IPS-NIHi7 (cell line): ENCODE measurements around the gene NCK2.
"Not testable (repeated sequence)": the region's sequence is repeated elsewhere in the genome, so short reads cannot be mapped to it uniquely, and the experiment has no call there.

ENCODE experiments used
- DNase-seq: peaks from one replicate; pipeline ENCODE4 v3.0.0; 2012; ENCODE audit warnings: mixed read lengths; ENCODE audit errors: extremely low spot score

NCK2 gene

DNA sequence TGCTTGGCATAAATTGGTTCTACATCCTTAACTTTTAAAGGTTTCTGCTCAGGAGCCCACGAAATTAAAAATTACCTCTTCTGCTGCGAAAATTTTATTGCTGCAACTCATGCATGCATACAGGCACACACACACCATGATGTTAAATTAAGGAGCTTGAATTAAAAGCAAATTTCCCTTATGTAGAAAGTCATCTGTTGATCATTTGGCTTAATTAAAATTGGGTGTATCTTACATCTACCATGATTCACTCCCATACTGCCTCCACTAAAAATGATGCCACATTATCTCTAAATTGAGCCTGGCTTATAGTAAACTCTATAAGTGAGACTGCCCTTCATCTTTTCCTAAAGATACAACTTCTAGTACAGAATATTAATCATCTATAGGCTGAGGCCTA is 145.4 kb downstream of the NCK2 start:
- no peak for DNase-seq

DNA sequence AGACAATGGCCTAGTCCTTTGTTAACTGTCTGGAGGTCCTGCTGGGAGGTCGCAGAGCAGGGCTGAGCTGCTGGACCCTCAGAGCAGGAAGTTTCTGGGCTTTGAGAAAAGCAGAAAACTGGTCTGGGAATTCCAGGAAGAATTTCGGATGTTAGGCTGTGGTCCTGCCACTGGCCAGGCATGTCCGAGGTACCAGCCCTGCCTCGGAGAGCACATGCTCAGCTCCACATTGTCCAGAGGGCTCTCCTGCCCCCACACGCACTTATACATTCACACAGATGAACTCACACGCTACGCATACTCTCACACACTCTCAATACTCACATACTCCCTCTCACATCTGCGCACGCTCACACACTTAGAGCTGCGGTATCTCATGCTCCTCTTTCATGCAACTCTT is 146.1 kb downstream of the NCK2 start:
- no peak for DNase-seq

DNA sequence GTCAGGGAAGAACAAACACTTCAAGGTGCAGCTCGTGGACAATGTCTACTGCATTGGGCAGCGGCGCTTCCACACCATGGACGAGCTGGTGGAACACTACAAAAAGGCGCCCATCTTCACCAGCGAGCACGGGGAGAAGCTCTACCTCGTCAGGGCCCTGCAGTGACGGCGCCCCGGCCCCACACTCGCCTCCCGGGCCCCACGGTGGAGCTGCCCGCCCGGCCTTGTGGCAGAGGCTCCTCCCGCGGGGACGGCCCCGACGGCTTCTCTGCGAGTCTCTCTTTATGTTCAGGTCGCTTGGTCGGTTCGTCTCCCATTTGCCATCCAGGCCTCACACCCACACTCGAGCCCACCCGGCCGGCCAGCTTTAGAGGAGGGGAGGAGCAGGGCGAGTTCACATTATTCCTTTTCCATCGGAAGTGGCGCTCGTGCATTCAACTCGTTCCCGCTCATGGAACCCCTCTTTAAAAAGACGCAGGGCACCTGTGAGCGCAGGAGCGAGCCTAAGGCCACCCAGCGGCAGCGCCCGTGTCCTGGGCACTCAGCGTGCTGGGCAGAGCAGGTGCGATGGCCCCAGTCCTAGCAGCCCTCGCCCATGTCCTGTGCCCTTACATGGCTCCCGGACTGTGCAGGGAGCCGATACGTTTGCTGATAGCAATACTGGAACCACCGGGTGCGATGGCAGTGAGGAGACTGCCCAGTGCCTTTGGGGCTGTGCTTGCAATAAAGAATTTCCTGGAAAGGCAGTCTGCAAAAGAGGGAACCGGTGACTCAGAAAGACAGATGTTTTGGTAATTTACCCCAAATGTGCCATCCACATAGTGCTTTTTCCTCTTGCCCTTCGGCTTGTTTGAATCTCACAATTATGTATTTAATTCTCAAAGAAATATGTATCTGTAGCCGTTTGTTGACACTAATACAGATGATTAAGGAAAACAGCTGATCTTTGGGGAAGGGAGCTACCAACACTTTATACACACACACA is 148.6 kb downstream of the NCK2 start:
- DNase-seq = no peak

DNA sequence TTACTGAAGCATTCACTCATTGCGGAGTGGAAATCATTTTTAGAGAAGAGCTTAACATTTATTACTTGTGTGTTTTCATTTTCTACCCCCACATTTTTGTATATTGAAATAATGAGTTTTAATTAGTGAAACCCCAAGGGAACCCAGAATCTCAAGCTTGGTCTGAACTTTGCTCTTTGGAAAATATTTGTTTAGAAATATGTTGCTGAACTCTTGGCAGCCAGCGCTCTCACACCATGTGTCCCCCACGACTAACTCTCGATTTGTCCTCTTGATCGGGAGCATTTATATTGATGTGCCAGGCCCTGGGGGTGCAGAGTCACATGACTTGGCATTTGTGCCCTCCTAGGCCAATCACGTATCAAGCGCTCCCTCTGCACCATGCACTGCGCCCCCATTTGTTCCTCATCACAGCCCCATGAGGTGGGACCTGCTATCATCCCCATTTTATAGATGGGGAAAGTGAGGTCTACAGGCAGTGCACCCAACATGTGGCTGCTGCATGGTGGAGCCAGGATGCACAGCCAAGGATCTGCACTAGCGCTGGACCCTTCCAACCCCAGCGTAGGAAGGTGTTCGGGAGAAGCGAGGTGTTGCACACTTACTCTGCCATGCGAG is 149.7 kb downstream of the NCK2 start:
- DNase-seq = no peak

DNA sequence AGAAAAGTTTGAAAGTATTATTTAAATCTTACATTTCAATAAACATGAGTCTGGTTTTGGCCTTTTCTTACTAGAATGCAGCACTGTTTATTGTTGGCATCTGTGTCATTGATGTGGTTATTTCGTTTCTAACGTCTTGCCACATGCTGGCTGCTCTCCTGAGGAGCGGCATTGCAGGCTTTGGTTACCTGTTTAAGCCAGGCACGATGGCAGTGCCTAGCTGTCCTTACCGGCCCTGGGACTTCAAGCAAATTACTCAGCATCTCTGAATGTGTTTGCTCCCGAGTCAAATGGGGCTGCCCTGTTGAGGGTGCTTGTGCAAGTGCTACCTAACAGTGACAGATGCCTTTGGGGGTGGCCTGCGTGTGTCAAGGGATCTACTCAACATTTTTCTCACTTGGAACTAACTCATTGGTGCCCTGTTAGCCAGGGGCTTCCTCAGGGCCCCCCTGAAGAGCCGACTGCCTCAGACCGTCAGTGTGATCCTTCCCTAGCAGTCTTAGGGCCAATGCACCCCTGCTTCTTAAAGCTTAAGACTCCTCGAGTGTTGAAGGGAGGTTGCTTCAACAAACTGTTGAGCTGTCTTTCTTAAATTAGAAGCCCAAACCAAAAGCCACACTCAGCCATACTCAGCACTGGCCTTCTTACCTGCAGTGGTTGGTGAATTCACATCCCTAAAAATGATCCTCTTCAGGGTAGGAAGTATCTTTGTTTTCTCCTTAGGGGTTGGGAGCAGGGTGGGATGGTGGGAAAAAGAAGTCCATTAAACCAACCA is 151.5 kb downstream of the NCK2 start:
- DNase-seq = no peak

DNA sequence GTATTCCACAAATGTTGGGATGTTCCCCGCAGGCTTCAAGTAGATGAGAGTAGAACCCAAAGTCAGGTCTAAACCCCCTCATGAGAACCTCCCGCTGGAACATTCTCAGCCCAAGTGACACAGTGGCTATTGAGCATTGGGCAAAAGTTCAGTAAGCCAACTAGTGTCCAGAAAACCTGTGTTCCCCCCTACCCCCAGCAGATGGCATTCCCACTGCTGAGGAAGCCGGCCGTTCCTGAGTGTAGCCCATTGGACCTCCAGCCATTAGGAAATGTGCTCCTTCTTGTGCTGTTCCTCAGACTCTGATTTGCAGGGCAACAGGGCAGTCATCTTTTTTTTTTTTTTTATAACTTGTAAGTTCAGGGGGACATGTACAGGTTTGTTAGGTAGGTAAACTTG is 152.1 kb downstream of the NCK2 start:
- DNase-seq = peak; percentile 64

DNA sequence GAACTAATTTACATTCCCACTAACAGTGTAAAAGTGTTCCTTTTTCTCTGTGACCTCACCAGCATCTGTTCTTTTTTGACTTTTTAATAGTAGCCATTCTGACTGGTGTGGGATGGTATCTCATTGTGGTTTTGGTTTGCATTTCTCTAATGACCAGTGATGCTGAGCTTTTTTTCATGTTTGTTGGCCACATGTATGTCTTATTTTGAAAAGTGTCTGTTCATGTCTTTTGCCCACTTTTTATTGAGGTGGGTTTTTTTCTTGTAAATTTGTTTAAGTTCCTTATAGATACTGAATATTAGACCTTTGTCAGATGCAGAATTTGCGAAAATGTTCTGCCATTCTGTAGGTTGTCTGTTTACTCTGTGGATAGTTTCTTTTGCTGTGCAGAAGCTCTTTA is 153.0 kb downstream of the NCK2 start:
- DNase-seq = not testable (repeated sequence)

DNA sequence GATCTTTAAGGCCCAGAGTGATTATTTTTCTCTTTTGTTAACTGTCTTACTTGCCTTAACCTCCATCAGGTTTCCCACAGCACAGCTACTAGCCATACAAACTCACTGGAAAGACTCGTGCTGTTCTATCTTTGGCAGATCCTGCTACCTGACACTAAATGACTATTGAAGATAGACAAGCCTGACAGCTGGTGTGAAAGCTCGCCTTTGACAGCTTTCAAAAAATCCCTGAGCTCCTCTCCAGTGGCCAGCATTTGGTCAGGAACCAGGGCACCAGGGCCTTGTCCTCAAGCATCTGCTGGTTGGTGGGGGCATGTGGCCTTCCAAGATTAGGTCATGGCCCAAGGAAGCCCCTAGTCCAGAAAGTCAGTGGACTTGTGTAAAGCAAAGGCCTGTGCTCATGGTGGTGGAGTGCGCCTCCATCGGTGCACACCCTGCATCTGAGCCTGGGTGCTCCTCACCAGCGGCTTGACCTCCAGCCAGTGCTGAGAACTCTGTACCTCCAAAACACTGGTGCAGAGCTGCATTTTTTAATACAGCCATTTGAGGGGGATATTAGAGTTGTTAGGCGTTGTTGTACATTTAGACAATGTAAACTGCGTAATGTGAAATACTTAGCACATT is 158.5 kb downstream of the NCK2 start:
- DNase-seq = no peak

DNA sequence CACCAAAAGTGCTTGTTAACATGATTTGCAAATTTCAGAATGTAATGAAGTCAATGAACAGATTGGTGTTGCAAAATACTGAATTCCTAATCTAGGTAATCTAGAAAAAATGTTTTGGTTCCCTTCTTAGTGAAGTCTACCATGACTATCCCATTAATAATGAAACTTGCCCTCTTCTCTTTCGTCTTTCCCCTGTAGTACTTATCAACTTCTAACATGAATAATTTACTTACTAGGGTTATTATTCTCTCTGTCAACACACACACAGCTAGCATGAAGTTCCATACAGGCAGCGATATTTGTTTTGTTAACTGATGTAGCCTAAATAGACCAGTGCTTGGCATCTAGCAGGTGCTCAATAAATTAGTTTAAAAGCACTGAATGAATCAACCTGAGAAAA is 160.2 kb downstream of the NCK2 start:
- no peak for DNase-seq

DNA sequence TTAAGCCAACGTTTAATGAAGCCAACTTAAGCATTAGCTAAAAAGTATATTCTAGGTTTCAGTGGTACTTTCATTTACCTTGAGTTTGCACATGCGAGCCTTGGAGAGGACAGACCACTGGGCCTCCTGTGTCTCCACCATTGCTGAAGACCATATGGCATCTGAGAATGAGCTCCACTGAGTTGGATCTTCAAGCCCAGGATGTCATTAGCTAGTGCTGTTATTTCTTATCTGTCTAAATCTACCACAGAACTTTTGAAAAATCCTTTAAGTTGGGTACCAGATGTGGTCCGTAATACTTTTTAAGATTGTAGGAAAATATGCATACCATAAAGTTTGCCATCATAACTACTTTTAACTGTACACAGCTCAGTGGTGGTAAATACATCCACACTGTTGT is 161.8 kb downstream of the NCK2 start:
- no peak for DNase-seq

DNA sequence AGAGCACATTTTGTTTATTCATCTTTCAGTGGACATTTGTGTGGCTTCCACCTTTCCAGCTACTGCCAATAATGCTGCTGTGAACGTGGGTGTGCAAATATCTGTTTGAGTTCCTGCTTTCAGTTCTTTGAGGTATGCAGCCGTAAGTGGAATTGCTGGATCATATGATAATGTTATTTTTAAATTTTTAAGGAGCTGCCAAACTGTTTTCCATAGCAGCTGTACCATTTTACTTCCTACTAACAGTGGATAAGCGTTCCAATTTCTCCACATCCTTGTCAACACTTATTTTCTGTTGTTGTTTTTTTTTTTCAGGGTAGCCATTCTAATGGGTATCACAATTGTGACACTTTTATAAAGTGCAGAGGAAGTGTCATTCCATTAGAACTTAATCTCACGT is 162.5 kb downstream of the NCK2 start:
- no peak for DNase-seq

DNA sequence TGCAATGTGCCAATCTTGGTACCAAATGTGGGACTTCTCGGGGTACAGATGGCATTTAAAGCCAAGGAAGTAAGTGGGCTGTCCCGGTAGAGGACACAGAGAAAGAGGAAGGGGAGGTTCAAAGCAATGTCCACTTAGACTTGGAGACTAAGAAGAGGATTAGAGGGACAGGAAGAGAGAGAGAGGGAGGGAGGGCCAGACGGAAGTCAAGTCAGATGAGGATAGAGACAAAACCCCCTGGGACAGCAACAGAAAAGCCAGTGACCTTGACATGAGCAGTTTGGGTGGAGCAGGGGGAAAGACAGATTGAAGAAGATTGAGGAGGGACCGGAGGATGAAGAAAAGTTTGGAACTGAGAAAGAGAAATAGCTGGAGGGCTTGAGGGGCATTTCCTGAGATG is 164.5 kb downstream of the NCK2 start:
- DNase-seq = no peak

DNA sequence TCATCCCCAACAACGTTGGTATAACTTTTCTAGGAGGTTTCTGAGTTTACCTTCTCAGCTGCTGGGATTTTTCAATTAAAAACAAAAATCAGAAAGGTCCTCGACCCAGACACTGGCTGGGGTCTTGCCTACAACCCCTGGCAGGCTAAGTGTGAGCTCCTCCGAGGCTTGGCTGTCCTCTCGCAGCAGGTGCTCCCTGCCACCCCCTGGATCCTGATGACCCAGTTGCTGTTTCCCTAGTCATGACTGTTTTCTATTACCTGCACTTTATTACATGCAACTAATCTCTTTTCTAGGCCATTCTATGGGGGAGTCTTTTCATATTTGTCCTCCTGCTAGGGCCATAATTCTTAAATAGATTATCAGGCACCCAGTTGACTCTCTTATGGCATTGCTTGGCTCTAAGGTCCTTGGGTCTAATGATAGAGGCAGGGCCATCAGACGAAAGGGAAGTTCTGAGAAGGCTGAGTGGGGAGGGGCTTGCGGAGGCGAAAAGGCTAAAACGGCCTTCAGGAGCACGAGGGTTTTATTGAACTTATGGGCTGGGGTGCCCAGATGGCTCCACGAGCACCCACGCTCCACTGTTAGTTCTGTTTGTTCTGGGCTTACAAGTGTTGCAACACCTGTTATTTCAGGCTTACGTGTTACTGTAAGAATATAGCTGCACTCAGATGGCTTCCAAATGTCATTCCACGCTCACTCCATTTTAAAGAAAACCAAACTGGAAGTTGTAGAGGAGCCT is 166.0 kb downstream of the NCK2 start:
- no peak for DNase-seq

DNA sequence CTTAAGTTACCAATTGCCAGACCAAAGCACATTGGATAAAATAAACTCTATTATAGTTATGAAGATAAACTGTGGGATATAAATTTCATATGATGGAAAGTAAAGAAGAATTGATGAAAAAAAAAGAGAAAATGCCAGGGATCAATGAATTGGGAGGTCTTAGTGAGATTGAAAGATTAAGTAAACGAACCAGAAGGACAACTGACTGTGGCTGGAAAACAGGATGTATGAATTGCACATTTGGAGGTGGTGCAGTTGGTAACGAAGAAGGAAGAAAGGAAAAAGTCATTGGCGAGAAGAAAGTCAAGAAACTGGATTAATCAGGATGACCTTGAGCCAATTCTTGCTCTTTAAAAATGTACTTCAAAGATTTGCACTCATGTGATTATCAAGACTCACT is 166.7 kb downstream of the NCK2 start:
- DNase-seq = no peak

DNA sequence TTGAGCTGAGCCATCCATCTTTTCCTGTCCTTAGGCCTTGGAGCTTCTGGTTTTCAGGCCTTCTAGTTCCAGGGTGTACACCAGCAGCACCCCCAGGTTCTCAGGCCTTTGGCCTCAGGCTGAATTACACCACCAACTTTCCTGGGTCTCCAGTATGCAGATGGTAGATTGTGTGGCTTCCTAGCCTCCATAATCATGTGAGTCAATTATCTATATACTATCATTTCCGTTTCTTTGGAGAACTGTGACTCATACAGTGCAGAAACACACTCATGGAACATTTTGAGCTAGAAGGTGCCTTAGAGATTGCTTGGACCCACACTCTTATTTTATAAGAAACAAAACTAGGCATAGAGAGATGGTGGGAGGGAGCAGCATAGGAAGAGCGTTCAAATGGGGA is 167.4 kb downstream of the NCK2 start:
- DNase-seq = no peak

DNA sequence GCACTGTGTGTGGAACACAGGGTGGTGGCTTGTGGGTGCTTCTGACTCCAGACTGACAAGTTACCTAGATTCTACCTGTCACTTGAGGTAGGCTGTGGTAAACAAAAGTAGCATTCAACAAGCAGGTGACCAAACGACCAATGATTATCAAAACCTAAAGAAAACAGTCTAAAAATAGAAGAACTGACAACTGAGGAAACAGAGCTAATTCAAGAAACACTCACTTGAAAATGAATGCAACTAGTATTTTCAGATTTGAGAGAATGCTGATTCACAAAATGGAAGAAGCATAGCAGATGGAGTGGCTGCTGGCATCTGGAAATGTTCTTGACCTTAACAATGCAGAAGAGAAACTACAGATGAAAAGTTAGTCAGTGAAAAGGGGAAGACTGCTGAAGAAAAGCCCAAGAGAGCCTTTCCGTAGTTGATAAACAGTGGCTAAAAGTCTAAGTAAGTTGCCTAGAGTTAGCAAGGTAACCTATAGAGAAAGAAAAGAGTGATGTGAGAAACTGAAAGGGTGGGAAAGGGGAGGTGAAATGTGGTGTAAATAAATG is 170.4 kb downstream of the NCK2 start:
- no peak for DNase-seq

DNA sequence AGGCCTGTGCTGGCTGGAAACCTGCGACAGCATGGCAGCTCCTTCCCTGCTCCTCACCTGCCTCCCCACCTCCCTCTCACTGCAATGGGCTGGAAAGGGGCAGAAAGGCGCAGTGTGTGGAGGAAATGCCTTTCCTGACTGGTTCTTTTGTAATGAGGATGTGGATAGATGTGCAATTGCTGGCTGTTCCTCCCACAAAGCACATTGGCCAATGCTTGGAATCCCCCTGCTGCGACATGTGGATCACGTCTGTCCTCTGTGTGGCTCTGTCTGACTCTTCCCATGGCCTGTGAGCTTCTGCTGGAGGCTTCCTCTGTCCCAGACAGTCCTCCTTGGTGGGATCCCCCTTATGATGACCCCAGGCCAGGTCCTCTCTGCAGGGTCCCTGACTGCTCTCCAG is 172.5 kb downstream of the NCK2 start:
- DNase-seq = no peak

DNA sequence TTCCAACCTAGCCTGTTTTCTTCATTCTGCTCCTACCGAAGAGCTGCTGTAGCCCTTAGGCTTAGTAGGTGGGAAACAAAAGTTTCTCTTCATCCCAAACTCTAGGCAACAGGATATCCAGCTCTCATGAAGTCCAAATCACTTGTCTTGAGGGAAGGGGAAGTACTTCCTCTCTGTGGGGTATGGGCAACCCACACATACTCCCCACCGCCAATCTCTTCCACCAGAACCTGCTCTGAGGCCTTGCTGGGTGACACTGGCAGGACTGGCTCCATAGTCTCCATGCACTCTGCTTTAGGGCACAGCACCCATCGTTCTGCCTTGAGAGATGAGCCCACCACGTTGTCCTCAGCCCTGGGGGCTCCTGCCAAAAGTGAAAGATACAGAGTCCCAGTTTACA is 173.0 kb downstream of the NCK2 start:
- no peak for DNase-seq

DNA sequence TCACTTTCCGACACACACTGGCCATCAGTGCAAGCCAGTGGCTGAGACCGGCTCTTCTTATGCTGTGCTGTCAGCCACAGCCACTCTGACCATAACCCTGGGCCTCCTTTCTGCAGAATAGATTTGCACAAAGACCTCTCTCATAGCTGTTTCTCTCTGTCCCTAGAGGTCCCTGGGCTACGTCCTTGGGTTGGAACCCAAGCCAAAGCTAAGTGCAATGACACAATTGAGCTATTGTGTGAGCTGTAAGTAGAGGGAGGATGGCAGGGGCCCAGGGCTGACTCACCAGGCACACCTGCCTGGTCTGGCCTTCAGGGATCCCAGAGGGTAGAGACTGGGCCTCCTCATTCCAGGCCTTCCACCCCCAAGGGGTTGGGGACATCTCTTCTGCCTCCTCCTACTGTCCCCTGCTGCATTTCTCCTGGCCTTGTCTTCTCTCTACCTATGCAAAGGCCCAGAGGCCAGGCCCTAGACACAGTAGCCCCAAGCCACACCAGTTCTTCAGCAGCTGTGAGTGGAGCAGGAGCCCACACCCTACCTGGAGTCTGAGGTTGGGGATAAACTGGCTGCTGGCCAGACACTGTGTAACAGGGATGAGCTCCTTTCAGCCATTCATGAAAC is 174.6 kb downstream of the NCK2 start:
- no peak for DNase-seq

DNA sequence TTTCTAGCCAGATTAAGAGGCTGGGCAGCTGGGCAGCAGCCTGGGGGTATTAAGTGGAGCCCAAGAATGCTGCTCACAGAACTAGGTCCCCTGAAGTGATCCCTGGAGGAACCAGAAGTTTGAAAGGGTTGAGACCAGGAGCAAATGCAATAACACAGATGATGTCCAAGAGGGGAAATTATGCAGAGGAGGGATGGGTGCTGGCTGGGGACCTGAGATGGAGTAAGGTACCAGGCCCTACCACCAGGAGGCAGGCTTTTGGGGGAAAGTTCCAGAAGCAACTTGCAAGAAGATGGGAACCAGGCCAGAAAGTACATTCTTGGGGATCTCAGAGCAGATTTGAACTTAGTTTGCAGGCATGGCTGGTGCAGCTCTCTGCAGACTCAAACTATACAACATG is 175.1 kb downstream of the NCK2 start:
- peak; percentile 76 for DNase-seq

DNA sequence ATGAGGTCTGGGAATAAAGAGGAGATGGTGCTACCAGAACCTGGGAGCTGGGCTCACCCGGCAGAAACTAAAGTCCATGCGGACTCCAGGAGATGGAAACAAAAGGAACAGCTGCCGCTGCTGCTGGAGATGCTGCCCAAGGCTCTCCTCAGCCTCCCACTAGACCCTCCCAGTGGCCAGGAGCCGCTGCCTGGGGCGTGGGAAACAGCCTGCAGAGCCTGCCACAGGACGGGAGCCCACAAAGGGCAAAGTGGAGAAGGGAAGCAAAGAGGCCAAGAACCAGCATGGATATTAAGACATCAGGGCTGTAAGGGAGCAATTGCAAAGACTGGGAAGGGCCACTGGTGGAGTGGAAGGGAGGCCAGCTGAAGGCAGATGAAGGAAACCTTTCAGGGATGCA is 179.6 kb downstream of the NCK2 start:
- DNase-seq = no peak
